HepG2 (cell line): Measurements from ENCODE around the gene UBE2H.

Experiments
- BHLHE40 ChIP-seq: IDR thresholded peaks from 2 replicates; pipeline ENCODE4 v1.6.1; 2011; ENCODE audit warnings: low read length, improper control_type of control experiment
- ELF1 ChIP-seq: sonication (generic); formaldehyde crosslinking; IDR thresholded peaks from 2 replicates; pipeline ENCODE4 v1.4.0; 2020; ENCODE audit warnings: missing genetic modification reagents
- EP300 ChIP-seq, 3 experiments: sonication (generic) in 1 of 3; formaldehyde crosslinking in 1 of 3; IDR thresholded peaks; 2 replicates each; pipeline versions ENCODE4 v1.5.1 to v1.6.1; 2011 to 2020; ENCODE audit warnings: low read depth in 2 of 3, low read length in 2 of 3, borderline replicate concordance in 1 of 3, improper control_type of control experiment in 1 of 3, mild to moderate bottlenecking in 1 of 3, missing genetic modification reagents in 1 of 3, moderate library complexity in 1 of 3
- GABPA ChIP-seq, 2 experiments: IDR thresholded peaks; 2 replicates each; pipeline ENCODE4 v1.6.1; 2011 to 2016; ENCODE audit warnings: low read depth in 2 of 2, low read length in 1 of 2, missing biosample characterization in 1 of 2, missing genetic modification characterization in 1 of 2
- IKZF4 ChIP-seq: sonication (generic); formaldehyde crosslinking; IDR thresholded peaks from 2 replicates; pipeline ENCODE4 v1.5.1; 2020; ENCODE audit warnings: borderline replicate concordance, mild to moderate bottlenecking, low read depth, missing genetic modification reagents; ENCODE audit errors: not compliant biosample characterization
- JUN ChIP-seq: sonication (generic); formaldehyde crosslinking; IDR thresholded peaks from 2 replicates; pipeline ENCODE4 v1.4.0; 2020; ENCODE audit warnings: mild to moderate bottlenecking, missing genetic modification reagents
- POLR2AphosphoS5 ChIP-seq: IDR thresholded peaks from 2 replicates; pipeline ENCODE4 v1.6.1; 2012; ENCODE audit warnings: low read depth, low read length
- RAD21 ChIP-seq: fragments of 450-650 bp; formaldehyde crosslinking; IDR thresholded peaks from 2 replicates; pipeline ENCODE4 v1.5.0; 2020; ENCODE audit warnings: mild to moderate bottlenecking
- SRSF4 ChIP-seq: fragments of 200-400 bp; formaldehyde crosslinking; IDR thresholded peaks from one replicate; pipeline ENCODE4 v1.6.1; 2018; ENCODE audit warnings: mild to moderate bottlenecking, low read depth, low read length, moderate library complexity; ENCODE audit not compliant: poor library complexity, severe bottlenecking
- ZNF124 ChIP-seq: sonication (generic); formaldehyde crosslinking; IDR thresholded peaks from 2 replicates; pipeline ENCODE4 v1.4.0; 2020; ENCODE audit warnings: missing genetic modification reagents
- ZNF317 ChIP-seq: sonication (generic); formaldehyde crosslinking; IDR thresholded peaks from 2 replicates; pipeline ENCODE4 v1.5.0; 2020; ENCODE audit warnings: mild to moderate bottlenecking, missing genetic modification reagents
- TF ChIP-seq, protein P1 (sequence below): sonication (generic); formaldehyde crosslinking; IDR thresholded peaks from 2 replicates; pipeline ENCODE4 v1.4.0; 2020; ENCODE audit warnings: mild to moderate bottlenecking, missing genetic modification reagents
- TF ChIP-seq, protein P2 (sequence below): sonication (generic); formaldehyde crosslinking; IDR thresholded peaks from 2 replicates; pipeline ENCODE4 v1.5.0; 2020; ENCODE audit warnings: mild to moderate bottlenecking, missing genetic modification reagents, moderate library complexity

DNA sequence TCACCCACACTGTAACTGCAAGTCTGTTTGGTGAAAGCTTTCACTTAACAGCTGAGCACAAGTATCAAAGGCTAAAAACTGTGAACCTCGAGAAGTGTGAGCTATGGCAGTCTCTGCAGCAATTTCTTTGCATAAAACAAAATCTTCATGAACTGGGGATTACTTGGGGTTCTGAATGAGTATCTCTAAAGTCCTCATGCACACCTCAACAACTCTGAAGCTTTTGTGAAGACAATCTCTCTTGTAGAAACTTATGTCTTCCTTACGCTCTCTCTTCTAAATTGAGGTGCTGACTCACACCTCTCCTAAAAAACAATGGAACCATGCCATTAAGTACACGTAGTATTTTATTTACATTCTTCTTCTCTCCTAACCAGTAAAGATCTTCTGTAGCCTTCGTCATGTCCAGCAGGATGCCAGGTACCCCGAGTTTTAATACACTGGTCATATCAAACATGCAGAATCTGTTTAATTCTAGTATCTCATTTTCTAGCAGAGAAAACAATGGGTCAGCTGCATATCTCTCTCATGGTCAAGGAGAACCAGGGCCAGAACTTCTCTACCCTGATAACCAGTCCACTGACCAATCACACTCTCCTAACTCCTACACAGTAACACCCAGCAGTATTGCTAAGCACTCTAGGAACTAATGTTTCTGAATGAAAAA lies 76.9 kb downstream of the UBE2H start:
- TF ChIP-seq BHLHE40 (no peak), JUN (CRISPR knock-in tag) (no peak), POLR2AphosphoS5 (no peak), EP300 (IDR thresholded peaks at IDR 0.05; ENCODE audit: low read depth in 2 of 2, low read length in 2 of 2) (no peak), EP300 (CRISPR knock-in tag; IDR thresholded peaks at IDR 0.05; ENCODE audit: borderline replicate concordance) (no peak), IKZF4 (CRISPR knock-in tag) (no peak), GABPA (IDR thresholded peaks at IDR 0.05; ENCODE audit: low read depth, low read length) (no peak), GABPA (CRISPR knock-in tag; IDR thresholded peaks at IDR 0.05; ENCODE audit: low read depth) (no peak), SRSF4 (no peak), RAD21 (no peak), ELF1 (CRISPR knock-in tag) (no peak), ZNF317 (no peak), ZNF124 (CRISPR knock-in tag) (no peak)
- TF ChIP-seq, protein P1, sequence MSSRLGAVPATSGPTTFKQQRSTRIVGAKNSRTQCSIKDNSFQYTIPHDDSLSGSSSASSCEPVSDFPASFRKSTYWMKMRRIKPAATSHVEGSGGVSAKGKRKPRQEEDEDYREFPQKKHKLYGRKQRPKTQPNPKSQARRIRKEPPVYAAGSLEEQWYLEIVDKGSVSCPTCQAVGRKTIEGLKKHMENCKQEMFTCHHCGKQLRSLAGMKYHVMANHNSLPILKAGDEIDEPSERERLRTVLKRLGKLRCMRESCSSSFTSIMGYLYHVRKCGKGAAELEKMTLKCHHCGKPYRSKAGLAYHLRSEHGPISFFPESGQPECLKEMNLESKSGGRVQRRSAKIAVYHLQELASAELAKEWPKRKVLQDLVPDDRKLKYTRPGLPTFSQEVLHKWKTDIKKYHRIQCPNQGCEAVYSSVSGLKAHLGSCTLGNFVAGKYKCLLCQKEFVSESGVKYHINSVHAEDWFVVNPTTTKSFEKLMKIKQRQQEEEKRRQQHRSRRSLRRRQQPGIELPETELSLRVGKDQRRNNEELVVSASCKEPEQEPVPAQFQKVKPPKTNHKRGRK = no peak
- TF ChIP-seq, protein P2, sequence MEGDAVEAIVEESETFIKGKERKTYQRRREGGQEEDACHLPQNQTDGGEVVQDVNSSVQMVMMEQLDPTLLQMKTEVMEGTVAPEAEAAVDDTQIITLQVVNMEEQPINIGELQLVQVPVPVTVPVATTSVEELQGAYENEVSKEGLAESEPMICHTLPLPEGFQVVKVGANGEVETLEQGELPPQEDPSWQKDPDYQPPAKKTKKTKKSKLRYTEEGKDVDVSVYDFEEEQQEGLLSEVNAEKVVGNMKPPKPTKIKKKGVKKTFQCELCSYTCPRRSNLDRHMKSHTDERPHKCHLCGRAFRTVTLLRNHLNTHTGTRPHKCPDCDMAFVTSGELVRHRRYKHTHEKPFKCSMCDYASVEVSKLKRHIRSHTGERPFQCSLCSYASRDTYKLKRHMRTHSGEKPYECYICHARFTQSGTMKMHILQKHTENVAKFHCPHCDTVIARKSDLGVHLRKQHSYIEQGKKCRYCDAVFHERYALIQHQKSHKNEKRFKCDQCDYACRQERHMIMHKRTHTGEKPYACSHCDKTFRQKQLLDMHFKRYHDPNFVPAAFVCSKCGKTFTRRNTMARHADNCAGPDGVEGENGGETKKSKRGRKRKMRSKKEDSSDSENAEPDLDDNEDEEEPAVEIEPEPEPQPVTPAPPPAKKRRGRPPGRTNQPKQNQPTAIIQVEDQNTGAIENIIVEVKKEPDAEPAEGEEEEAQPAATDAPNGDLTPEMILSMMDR = no peak
